Left lung (tissue), 10 donors: ENCODE results near the gene OXNAD1. TPM values are rescaled to one million over a fixed set of nuclear protein-coding genes. Genes with fewer than 3 reads are reported as not detected.

Source experiments
- ATAC-seq: fragments of 200-7000 bp; cut with Tn5 transposase; one replicate; pipeline ENCODE4 v1.9.1; 2020; ENCODE audit warnings: moderate library complexity
- DNase-seq, 4 donors: peaks; one replicate each; pipeline ENCODE4 v3.0.0-alpha.2; 2013 to 2020
- H3K27ac ChIP-seq, 2 donors: fragments of 200-600 bp; sonication (generic) in 1 of 2; one replicate each; pipeline versions ENCODE4 v1.5.0 to v1.8.0; 2020 to 2021
- H3K27me3 ChIP-seq, 2 donors: fragments of 200-600 bp; sonication (generic) in 1 of 2; one replicate each; pipeline versions ENCODE4 v1.5.0 to v1.8.0; 2020 to 2021
- H3K36me3 ChIP-seq, 2 donors: fragments of 200-600 bp; sonication (generic) in 1 of 2; one replicate each; pipeline versions ENCODE4 v1.5.0 to v1.8.0; 2020 to 2021
- H3K4me1 ChIP-seq, 2 donors: fragments of 200-600 bp; one replicate each; pipeline ENCODE4 v1.8.0; 2021
- H3K4me3 ChIP-seq, 2 donors: fragments of 200-600 bp; sonication (generic) in 1 of 2; one replicate each; pipeline versions ENCODE4 v1.5.0 to v1.8.0; 2020 to 2021; ENCODE audit warnings: mild to moderate bottlenecking in 1 of 2
- H3K9me3 ChIP-seq, 2 donors: fragments of 200-600 bp; sonication (generic) in 1 of 2; one replicate each; pipeline versions ENCODE4 v1.5.0 to v1.8.0; 2020 to 2021
- intact Hi-C, 2 donors: fragments of 100-400 bp; cut with DNase I; formaldehyde crosslinking; loops; one replicate each; pipeline versions ENCODE4 v1.11.2 to v1.14.2; 2022
- polyA plus RNA-seq, 6 donors: library from polyadenylated mRNA; unstranded; fragments of 120-200 nt; gene quantifications; one replicate each; pipeline ENCODE4 v1.2.1, GENCODE V29; 2013; ENCODE audit not compliant: insufficient read length in 6 of 6
- total RNA-seq, 2 donors: library from RNA; stranded (reverse); fragmentation: NEBNext Ultra II Directional; extraction: Animal tissue kit (Norgen Biotek cat#: 25700); gene quantifications; one replicate each; pipeline ENCODE4 v1.2.1, GENCODE V29; 2021
- TF ChIP-seq, protein P1 (sequence below), 2 donors: fragments of 200-600 bp; sonication (generic) in 1 of 2; IDR thresholded peaks; one replicate each; pipeline versions ENCODE4 v1.5.0 to v1.8.0; 2021; ENCODE audit warnings: antibody characterized with exemption in 2 of 2
- donor health status: DM: no; HTN: yes; CAD: no.
- donor health status: DM: no; HTN: no; CAD: no.

OXNAD1 gene
- total and polyA plus RNA-seq, 8 donors: 8.4 to 14.3 (median 11.9) TPM

DNA sequence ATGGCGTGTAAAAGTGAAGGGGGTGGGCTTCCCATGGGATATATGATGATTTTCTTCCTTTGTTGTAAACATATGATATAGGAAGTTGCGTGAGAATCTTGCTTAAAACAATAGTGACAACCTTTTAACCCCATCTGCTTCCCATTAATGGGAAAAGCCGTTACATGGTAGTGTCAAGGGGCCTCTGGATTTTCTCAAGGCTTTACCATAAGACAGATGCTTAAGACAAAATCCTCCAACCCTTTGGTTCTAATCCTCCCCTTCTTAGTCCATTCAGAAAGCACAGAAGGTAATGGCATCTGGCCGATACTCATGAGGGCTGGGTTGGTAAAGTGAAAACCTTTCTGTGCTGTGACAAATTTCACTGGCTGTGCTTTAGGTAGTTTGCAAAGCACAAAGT, 25.2 kb upstream of the OXNAD1 start:
- intact Hi-C loops: no loop called here
- TF ChIP-seq, protein P1, sequence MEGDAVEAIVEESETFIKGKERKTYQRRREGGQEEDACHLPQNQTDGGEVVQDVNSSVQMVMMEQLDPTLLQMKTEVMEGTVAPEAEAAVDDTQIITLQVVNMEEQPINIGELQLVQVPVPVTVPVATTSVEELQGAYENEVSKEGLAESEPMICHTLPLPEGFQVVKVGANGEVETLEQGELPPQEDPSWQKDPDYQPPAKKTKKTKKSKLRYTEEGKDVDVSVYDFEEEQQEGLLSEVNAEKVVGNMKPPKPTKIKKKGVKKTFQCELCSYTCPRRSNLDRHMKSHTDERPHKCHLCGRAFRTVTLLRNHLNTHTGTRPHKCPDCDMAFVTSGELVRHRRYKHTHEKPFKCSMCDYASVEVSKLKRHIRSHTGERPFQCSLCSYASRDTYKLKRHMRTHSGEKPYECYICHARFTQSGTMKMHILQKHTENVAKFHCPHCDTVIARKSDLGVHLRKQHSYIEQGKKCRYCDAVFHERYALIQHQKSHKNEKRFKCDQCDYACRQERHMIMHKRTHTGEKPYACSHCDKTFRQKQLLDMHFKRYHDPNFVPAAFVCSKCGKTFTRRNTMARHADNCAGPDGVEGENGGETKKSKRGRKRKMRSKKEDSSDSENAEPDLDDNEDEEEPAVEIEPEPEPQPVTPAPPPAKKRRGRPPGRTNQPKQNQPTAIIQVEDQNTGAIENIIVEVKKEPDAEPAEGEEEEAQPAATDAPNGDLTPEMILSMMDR (IDR thresholded peaks at IDR 0.05): no peak
- Histone ChIP-seq H3K4me1 (peaks cover 0 to 22% of the 10 kb centered on the region in 2 donors), H3K27ac (peak overlapping the region in 1 of 2 donors; percentile 25), H3K4me3 (no peak overlapping the region), H3K36me3 (no peaks in the 10 kb centered on the region), H3K27me3 (no peaks in the 10 kb centered on the region), H3K9me3 (no peaks in the 10 kb centered on the region)
- ATAC-seq (no peak), DNase-seq (no peak)

DNA sequence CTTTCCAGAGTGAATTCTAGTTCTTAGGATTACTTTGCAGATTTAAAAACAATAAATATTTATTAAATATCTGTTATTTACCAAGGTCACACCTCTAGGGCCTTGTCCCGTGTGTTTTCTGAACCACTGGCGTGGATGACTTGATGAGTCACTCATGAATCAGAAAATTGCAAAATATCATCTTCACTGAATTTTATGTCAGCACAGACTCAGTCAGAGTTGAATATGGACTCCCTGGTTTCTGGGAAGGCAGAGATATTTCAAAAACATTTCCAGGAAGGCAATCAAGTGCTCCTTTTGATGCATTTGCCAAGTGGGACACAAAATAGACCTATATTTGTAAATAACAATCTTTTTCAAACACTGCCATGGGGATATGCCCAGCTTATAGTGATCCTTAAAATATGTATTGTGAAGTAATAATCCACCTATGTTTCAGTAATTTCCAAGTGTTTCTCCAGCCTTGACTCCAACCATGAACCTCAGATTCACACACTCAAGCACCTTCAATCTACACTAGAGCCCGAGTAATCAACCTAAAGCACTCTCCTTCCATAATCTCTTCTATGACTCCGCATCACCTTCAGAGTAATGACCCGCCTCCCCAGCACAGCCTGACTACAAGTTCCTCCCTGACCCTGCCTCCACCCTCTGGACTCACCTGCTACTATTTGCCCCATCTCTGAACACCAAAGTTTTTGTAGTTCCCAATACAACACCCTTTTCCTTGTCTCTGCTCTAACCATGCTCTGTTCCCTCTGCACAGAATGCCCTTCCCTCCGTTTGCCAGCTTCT, 24.6 kb upstream of the OXNAD1 start:
- intact Hi-C loops: no loop called here
- Histone ChIP-seq H3K36me3 (no peaks in the 10 kb centered on the region), H3K4me1 (peaks cover 0 to 22% of the 10 kb centered on the region in 2 donors), H3K4me3 (no peak overlapping the region), H3K27me3 (no peaks in the 10 kb centered on the region), H3K27ac (peak overlapping the region in 1 of 2 donors; percentile 25), H3K9me3 (no peaks in the 10 kb centered on the region)
- TF ChIP-seq, protein P1 (IDR thresholded peaks at IDR 0.05): no peak
- ATAC-seq (peak; percentile 72), DNase-seq (no peak)

DNA sequence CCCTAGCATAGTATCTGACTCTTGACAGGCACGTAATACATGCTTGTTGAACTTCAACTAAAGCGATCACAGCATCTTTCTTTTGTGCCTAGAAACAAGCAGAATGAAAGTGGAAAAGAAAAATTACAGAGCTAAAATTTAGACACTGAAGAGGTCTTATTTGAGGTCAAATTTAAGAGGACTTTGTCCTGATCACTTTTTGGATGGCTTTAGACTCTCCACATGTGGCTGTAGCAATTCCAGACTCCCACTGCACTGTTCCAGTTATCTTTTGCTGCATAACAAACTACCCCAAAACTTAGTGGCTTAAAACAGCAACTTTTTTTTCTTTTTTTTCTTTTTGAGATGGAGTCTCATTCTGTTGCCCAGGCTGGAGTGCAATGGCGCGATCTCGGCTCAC, 23.8 kb upstream of the OXNAD1 start:
- TF ChIP-seq, protein P1 (IDR thresholded peaks at IDR 0.05): no peak
- Histone ChIP-seq H3K4me1 (peaks cover 0 to 22% of the 10 kb centered on the region in 2 donors), H3K36me3 (no peaks in the 10 kb centered on the region), H3K4me3 (no peak overlapping the region), H3K27ac (no peak overlapping the region), H3K9me3 (no peaks in the 10 kb centered on the region), H3K27me3 (no peaks in the 10 kb centered on the region)
- intact Hi-C loops: no loop called here
- ATAC-seq (no peak), DNase-seq (no peak)

DNA sequence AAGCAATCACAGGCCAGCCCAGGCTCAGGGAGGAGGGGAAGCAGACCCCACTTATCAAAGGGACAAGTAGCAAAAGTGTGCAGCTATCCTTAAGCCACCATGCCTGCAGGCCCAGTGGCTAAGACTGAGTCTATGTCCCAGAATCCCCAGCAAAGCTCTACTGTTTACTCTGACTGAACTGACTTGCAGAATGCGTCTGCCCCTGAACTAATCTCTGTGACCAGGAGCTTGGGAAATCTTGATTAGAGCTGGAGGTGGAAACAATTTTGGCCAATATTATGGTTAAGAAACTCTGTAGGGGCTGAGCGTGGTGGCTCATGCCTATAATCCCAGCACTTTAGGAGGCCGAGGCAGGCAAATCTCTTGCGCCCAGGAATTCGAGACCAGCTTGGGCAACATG, 22.8 kb upstream of the OXNAD1 start:
- intact Hi-C loops: no loop called here
- H3K4me1 ChIP-seq: peaks cover 0 to 24% of the 10 kb centered on the region in 2 donors
- no peak overlapping the region for H3K4me3 ChIP-seq
- DNase-seq (no peak), ATAC-seq (no peak)
- TF ChIP-seq, protein P1 (IDR thresholded peaks at IDR 0.05): no peak
- no peak overlapping the region for H3K27ac ChIP-seq
- H3K9me3 ChIP-seq: no peaks in the 10 kb centered on the region
- no peaks in the 10 kb centered on the region for H3K27me3 ChIP-seq
- no peaks in the 10 kb centered on the region for H3K36me3 ChIP-seq

DNA sequence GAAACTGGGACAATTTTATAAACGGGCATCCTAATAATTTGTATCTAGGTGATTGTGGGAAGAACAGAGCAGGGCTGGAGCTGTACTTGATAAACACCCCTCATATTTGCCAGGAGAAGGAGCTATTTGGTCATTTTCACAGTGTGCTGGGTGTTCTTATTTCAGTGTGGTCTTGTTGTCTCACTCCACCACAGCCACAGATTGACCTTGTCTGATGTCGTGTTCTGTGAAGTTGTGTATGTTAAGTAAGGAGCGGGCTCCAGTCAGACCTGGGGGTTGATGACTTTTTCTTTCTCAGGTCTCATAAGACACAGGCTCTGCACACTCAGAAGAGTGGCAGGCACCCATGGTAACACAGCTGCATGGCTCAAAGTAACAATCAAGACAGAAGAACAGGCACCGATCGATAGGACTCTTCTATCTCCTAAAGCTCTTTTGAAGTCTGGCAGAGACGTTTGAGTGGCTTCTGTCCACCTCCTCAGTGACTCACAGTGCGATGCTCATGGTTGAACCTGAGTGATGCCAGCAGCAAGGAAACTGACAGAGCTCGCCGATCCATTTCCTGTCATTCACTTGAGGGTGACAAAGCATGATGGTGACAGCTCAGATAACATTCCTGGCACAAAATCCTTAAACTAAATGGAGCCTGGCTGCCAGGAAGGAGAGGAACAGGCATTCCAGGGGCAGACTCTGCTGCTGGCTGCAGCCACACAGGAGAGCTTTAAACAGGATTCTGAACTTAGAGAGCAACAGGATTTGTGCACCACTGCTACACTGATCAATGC, 21.1 kb upstream of the OXNAD1 start:
- Histone ChIP-seq H3K4me1 (peaks cover 0 to 29% of the 10 kb centered on the region in 2 donors), H3K9me3 (no peaks in the 10 kb centered on the region), H3K27ac (no peak overlapping the region), H3K27me3 (no peaks in the 10 kb centered on the region), H3K36me3 (no peaks in the 10 kb centered on the region), H3K4me3 (no peak overlapping the region)
- no peak for ATAC-seq
- TF ChIP-seq, protein P1 (IDR thresholded peaks at IDR 0.05): no peak
- intact Hi-C loops: no loop called here
- DNase-seq: no peak
